Endothelial cell of umbilical vein (primary cell): ENCODE data around the gene SLC30A1. TPM values are rescaled to one million over a fixed set of nuclear protein-coding genes. Genes with fewer than 3 reads are reported as not detected.

ENCODE experiments used
- BruUV-seq: library from RNA; stranded (reverse); fragments of 400-500 nt; replicated peaks from 2 replicates; lab custom pipeline; 2021; lab: Mats Ljungman, UMichigan
- CTCF ChIA-PET: fragments of 300-600, 350-600 bp; sonication (Branson Sonifier 250); formaldehyde crosslinking; loops from one replicate; lab custom pipeline; 2021; ENCODE audit warnings: antibody characterized with exemption, inconsistent platforms; lab: Charles Lee
- POLR2A ChIA-PET: fragments of 300-600, 350-600 bp; sonication (Branson Sonifier 250); formaldehyde crosslinking; loops from one replicate; lab custom pipeline; 2021; ENCODE audit warnings: antibody characterized with exemption, inconsistent platforms; lab: Charles Lee
- DNase-seq: peaks from one replicate; pipeline ENCODE4 v3.0.0-alpha.2; 2011; ENCODE audit warnings: low read depth, low spot score
- FAIRE-seq: peaks from 2 replicates; lab custom pipeline; 2011; peaks lifted over from hg19 to GRCh38; lab: Jason Lieb, UNC
- H2AFZ ChIP-seq: 2 replicates; pipeline ENCODE4 v1.6.0; 2012; ENCODE audit warnings: low read depth, low read length, control low read depth, inconsistent platforms
- H3K27ac ChIP-seq: 2 replicates; pipeline ENCODE4 v1.5.1; 2011; ENCODE audit warnings: low read depth, mild to moderate bottlenecking, control low read depth, low read length, moderate library complexity; ENCODE audit not compliant: insufficient read depth
- H3K27me3 ChIP-seq, 2 experiments: 2 replicates each; pipeline versions ENCODE4 v1.6.0 to v1.6.1; 2011; ENCODE audit warnings: low read length in 2 of 2, mixed read lengths in 1 of 2; ENCODE audit not compliant: control insufficient read depth in 2 of 2, insufficient read depth in 2 of 2
- H3K36me3 ChIP-seq, 2 experiments: 2 replicates in 1 of 2; 3 replicates in 1 of 2; pipeline ENCODE4 v1.5.1; 2011; ENCODE audit warnings: low read length in 2 of 2, mild to moderate bottlenecking in 1 of 2, moderate library complexity in 1 of 2; ENCODE audit not compliant: control insufficient read depth in 2 of 2, insufficient read depth in 2 of 2; ENCODE audit errors: extremely low read depth in 1 of 2
- H3K4me1 ChIP-seq: 3 replicates; pipeline ENCODE4 v1.5.1; 2011; ENCODE audit warnings: mild to moderate bottlenecking, low read length; ENCODE audit not compliant: control insufficient read depth, insufficient read depth; ENCODE audit errors: extremely low read depth
- H3K4me2 ChIP-seq: 2 replicates; pipeline ENCODE4 v1.6.1; 2011; ENCODE audit warnings: low read length, control low read depth, mixed read lengths; ENCODE audit not compliant: insufficient read depth
- H3K4me3 ChIP-seq, 3 experiments: fragments of 200-600 bp in 1 of 3; sonication (generic), shearing (Covaris generic) in 1 of 3; replicated peaks in 1 of 3; 2 replicates each; pipeline ENCODE4 v1.5.1; 2011 to 2016; ENCODE audit warnings: control low read depth in 3 of 3, low read length in 3 of 3, mild to moderate bottlenecking in 2 of 3, inconsistent platforms in 1 of 3, low read depth in 1 of 3, moderate library complexity in 1 of 3; ENCODE audit not compliant: insufficient read depth in 1 of 3
- H3K79me2 ChIP-seq: 2 replicates; pipeline ENCODE4 v1.6.0; 2012; ENCODE audit warnings: low read length, inconsistent platforms; ENCODE audit not compliant: control insufficient read depth, insufficient read depth
- H3K9ac ChIP-seq: replicated peaks from 2 replicates; pipeline ENCODE3; 2011; ENCODE audit warnings: low read length, control low read depth; ENCODE audit not compliant: insufficient read depth; ENCODE audit errors: extremely low read depth
- H3K9me1 ChIP-seq: replicated peaks from 3 replicates; pipeline ENCODE4 v1.6.0; 2011; ENCODE audit warnings: mild to moderate bottlenecking, low read length; ENCODE audit not compliant: control insufficient read depth, insufficient read depth; ENCODE audit errors: extremely low read depth
- H3K9me3 ChIP-seq: replicated peaks from 2 replicates; pipeline ENCODE4 v1.5.1; 2012; ENCODE audit warnings: low read length, inconsistent platforms; ENCODE audit not compliant: control insufficient read depth, insufficient read depth
- H4K20me1 ChIP-seq: replicated peaks from 2 replicates; pipeline ENCODE3; 2011; ENCODE audit warnings: mild to moderate bottlenecking, low read length; ENCODE audit not compliant: control insufficient read depth, insufficient read depth; ENCODE audit errors: extremely low read depth
- CTCF ChIP-seq, 2 donors: IDR thresholded peaks; 1 replicate in 1 of 2; 2 replicates in 1 of 2; pipeline ENCODE4 v1.5.1; 2011; ENCODE audit warnings: low read length in 2 of 2, mild to moderate bottlenecking in 2 of 2, moderate library complexity in 2 of 2, control low read depth in 1 of 2, inconsistent platforms in 1 of 2, low read depth in 1 of 2; ENCODE audit not compliant: insufficient read depth in 1 of 2; ENCODE audit errors: extremely low read depth in 1 of 2
- EZH2 ChIP-seq: IDR thresholded peaks from 2 replicates; pipeline ENCODE4 v1.6.1; 2012; ENCODE audit warnings: borderline replicate concordance, low read depth, mild to moderate bottlenecking, moderate library complexity, low read length, inconsistent platforms; ENCODE audit not compliant: severe bottlenecking
- FOS ChIP-seq: IDR thresholded peaks from 2 replicates; pipeline ENCODE4 v1.6.1; 2011; ENCODE audit warnings: mild to moderate bottlenecking, low read length, moderate library complexity, borderline replicate concordance; ENCODE audit not compliant: insufficient read depth
- GATA2 ChIP-seq: IDR thresholded peaks from 2 replicates; pipeline ENCODE4 v1.7.0; 2011; ENCODE audit warnings: low read depth, mild to moderate bottlenecking, moderate library complexity, mixed read lengths, low read length; ENCODE audit not compliant: insufficient read length, insufficient read depth
- JUN ChIP-seq: IDR thresholded peaks from 2 replicates; pipeline ENCODE4 v1.6.1; 2011; ENCODE audit warnings: borderline replicate concordance, low read depth; ENCODE audit not compliant: insufficient read length, insufficient read depth
- MAX ChIP-seq: IDR thresholded peaks from 2 replicates; pipeline ENCODE4 v1.6.1; 2011; ENCODE audit not compliant: insufficient read depth, insufficient read length
- MYC ChIP-seq: IDR thresholded peaks from one replicate; pipeline ENCODE4 v1.6.1; 2011; ENCODE audit warnings: mild to moderate bottlenecking, low read depth, low read length
- POLR2A ChIP-seq: IDR thresholded peaks from 2 replicates; pipeline ENCODE4 v1.6.1; 2012; ENCODE audit warnings: low read depth, mild to moderate bottlenecking, control low read depth, low read length
- POLR2AphosphoS5 ChIP-seq: IDR thresholded peaks from 2 replicates; pipeline ENCODE4 v1.6.1; 2012; ENCODE audit warnings: low read depth, mild to moderate bottlenecking, control low read depth, low read length, moderate library complexity; ENCODE audit not compliant: insufficient read depth
- dilution Hi-C: fragments of 300-500 bp; cut with MboI; formaldehyde crosslinking; loops from one replicate; pipeline ENCODE4 v1.15.0; 2019; ENCODE audit warnings: low sequenced_read_pairs; ENCODE audit not compliant: extremely low pct_ligation_motif_present
- intact Hi-C: fragments of 100-400 bp; cut with micrococcal nuclease; formaldehyde crosslinking; loops from one replicate; pipeline ENCODE4 v1.10.0; 2022
- polyA plus RNA-seq, 4 experiments: library from polyadenylated mRNA; depleted of rRNA in 3 of 4; stranded (reverse) in 3 of 4; unstranded in 1 of 4; fragments of >200 nt; gene quantifications; 2 replicates each; pipeline versions ENCODE4 v1.2.1 to v1.2.3, GENCODE V29; 2011 to 2012; ENCODE audit warnings: missing spikeins in 1 of 4
- total RNA-seq: library from RNA; stranded (reverse); gene quantifications from 2 replicates; pipeline ENCODE4 v1.2.3, GENCODE V29; 2021

The SLC30A1 gene
- total and polyA plus RNA-seq, 2 donors (not counting 3 experiments of a cell fraction or from before 2014, with no cell fraction given), result 5.5 to 21.5 TPM

- intact Hi-C loops (no loop called here), dilution Hi-C loops (no loop called here)
- POLR2A ChIA-PET, result no interaction called here
These were observed 25.4 kb downstream of the SLC30A1 start for GRCh38 chr1:211553549-211553948.

More at GRCh38 chr1:211553549-211553948, 25.4 kb downstream of the SLC30A1 start:
- Histone ChIP-seq H3K27ac (no peak overlapping the region), H3K9ac (no peak overlapping the region), H3K79me2 (no peaks in the 10 kb centered on the region), H3K36me3 (no peaks in the 10 kb centered on the region), H3K27me3 (no peaks in the 10 kb centered on the region), H3K4me3 (no peak overlapping the region), H4K20me1 (no peaks in the 10 kb centered on the region), H3K4me1 (peaks cover 18% of the 10 kb centered on the region), H3K9me1 (no peaks in the 10 kb centered on the region), H3K4me2 (no peak overlapping the region), H3K9me3 (no peaks in the 10 kb centered on the region), H2AFZ (no peak overlapping the region)
- TF ChIP-seq POLR2AphosphoS5, result no peak
- no peak for TF ChIP-seq CTCF (IDR thresholded peaks at IDR 0.05; ENCODE audit: extremely low read depth in 1 of 2, insufficient read depth in 1 of 2, low read depth in 1 of 2, low read length in 2 of 2)
- TF ChIP-seq JUN, result no peak
- TF ChIP-seq MAX, result no peak
- no peak for TF ChIP-seq GATA2
- no peak for TF ChIP-seq EZH2
- TF ChIP-seq POLR2A, result no peak
- no peak for TF ChIP-seq FOS
- no peak for TF ChIP-seq MYC
- FAIRE-seq (no peak), DNase-seq (no peak)
- no TSS peak for BruUV-seq
- CTCF ChIA-PET, result interaction anchor here (1.5 kb wide), 1 partner anchor 38 kb away, joined by 3 read pairs; no protein-coding TSS in a partner anchor
